Neural progenitor cell (in vitro differentiated cells): ENCODE results near the gene KCTD11. TPM values are rescaled to one million over a fixed set of nuclear protein-coding genes. Genes with fewer than 3 reads are reported as not detected.

Experiments
- DNase-seq: peaks from one replicate; pipeline ENCODE4 v3.0.0-alpha.2; 2016; ENCODE audit warnings: low spot score
- H2AFZ ChIP-seq: fragments of 200-600 bp; sonication (generic); replicated peaks from 2 replicates; pipeline ENCODE4 v1.6.1; 2016; ENCODE audit warnings: antibody characterized with exemption
- H3F3A ChIP-seq: fragments of 200-600 bp; sonication (generic); 2 replicates; pipeline ENCODE4 v1.6.1; 2016; ENCODE audit warnings: antibody characterized with exemption, low read depth
- H3K27ac ChIP-seq: fragments of 200-600 bp; sonication (generic); 2 replicates; pipeline ENCODE4 v1.5.1; 2016; ENCODE audit warnings: mild to moderate bottlenecking
- H3K27me3 ChIP-seq: fragments of 200-600 bp; sonication (generic); 2 replicates; pipeline ENCODE4 v1.6.1; 2016; ENCODE audit warnings: mild to moderate bottlenecking, moderate library complexity
- H3K36me3 ChIP-seq: fragments of 200-600 bp; sonication (generic); 2 replicates; pipeline ENCODE4 v1.5.1; 2016
- H3K4me1 ChIP-seq: fragments of 200-600 bp; sonication (generic); 2 replicates; pipeline ENCODE4 v1.6.1; 2016; ENCODE audit warnings: mixed run types
- H3K4me2 ChIP-seq: fragments of 200-600 bp; sonication (generic); 2 replicates; pipeline ENCODE4 v1.6.1; 2016
- H3K4me3 ChIP-seq: fragments of 200-600 bp; sonication (generic); 2 replicates; pipeline ENCODE4 v1.5.1; 2016
- H3K79me2 ChIP-seq: fragments of 200-600 bp; sonication (generic); 2 replicates; pipeline ENCODE4 v1.6.1; 2016; ENCODE audit warnings: low read depth
- H3K9ac ChIP-seq: fragments of 200-600 bp; sonication (generic); 2 replicates; pipeline ENCODE4 v1.6.1; 2016
- H3K9me3 ChIP-seq: fragments of 200-600 bp; sonication (generic); 2 replicates; pipeline ENCODE4 v1.5.1; 2016; ENCODE audit warnings: low read depth
- H4K20me1 ChIP-seq: fragments of 200-600 bp; sonication (generic); 2 replicates; pipeline ENCODE4 v1.6.1; 2016; ENCODE audit warnings: low read depth
- H3K27ac Mint-ChIP-seq: 3 replicates; pipeline ENCODE4 v1.8.0; 2021; ENCODE audit warnings: mixed read lengths
- H3K27me3 Mint-ChIP-seq: 2 replicates; pipeline ENCODE4 v1.8.0; 2022; ENCODE audit warnings: low read depth, mild to moderate bottlenecking, inconsistent platforms, moderate library complexity, mixed read lengths; ENCODE audit not compliant: insufficient read depth
- H3K36me3 Mint-ChIP-seq: 3 replicates; pipeline ENCODE4 v1.8.0; 2021; ENCODE audit warnings: mixed read lengths
- H3K4me1 Mint-ChIP-seq: 3 replicates; pipeline ENCODE4 v1.8.0; 2021; ENCODE audit warnings: mixed read lengths
- H3K4me3 Mint-ChIP-seq: 3 replicates; pipeline ENCODE4 v1.8.0; 2021; ENCODE audit warnings: mild to moderate bottlenecking, moderate library complexity, mixed read lengths
- H3K9me3 Mint-ChIP-seq: 3 replicates; pipeline ENCODE4 v1.8.0; 2020; ENCODE audit warnings: mixed read lengths
- CTCF ChIP-seq: fragments of 200-600 bp; sonication (generic); IDR thresholded peaks from 2 replicates; pipeline ENCODE4 v1.5.1; 2017; ENCODE audit warnings: antibody characterized with exemption, mild to moderate bottlenecking
- EZH2 ChIP-seq: fragments of 200-600 bp; sonication (generic); IDR thresholded peaks from 2 replicates; pipeline ENCODE4 v1.6.1; 2017; ENCODE audit warnings: antibody characterized with exemption, mild to moderate bottlenecking, moderate library complexity
- EZH2phosphoT487 ChIP-seq: fragments of 200-600 bp; sonication (generic); IDR thresholded peaks from 2 replicates; pipeline ENCODE4 v1.6.1; 2017; ENCODE audit warnings: antibody characterized with exemption
- total RNA-seq: library from RNA; depleted of rRNA; stranded (reverse); fragments of >200 nt; gene quantifications from 2 replicates; pipeline ENCODE4 v1.2.3, GENCODE V29; 2015; ENCODE audit warnings: low replicate concordance

The KCTD11 gene
- 2.7 and 8.2 TPM in 2 replicates for total RNA-seq

- Mint-ChIP-seq H3K27me3 (peaks cover 10% of the 10 kb centered on the region), H3K4me3 (peak within 1 kb of the TSS; percentile 91), H3K27ac (peak within 1 kb of the TSS; percentile 92), H3K36me3 (no peaks in the 10 kb centered on the region), H3K4me1 (peaks cover 55% of the 10 kb centered on the region), H3K9me3 (no peaks in the 10 kb centered on the region)
- Histone ChIP-seq H3K36me3 (no peaks in the 10 kb centered on the region), H3K9ac (peak within 1 kb of the TSS; percentile 67), H2AFZ (no peak within 1 kb of the TSS), H3K79me2 (no peaks in the 10 kb centered on the region), H3F3A (peaks cover 45% of the 10 kb centered on the region), H3K27ac (peak within 1 kb of the TSS; percentile 78), H3K4me1 (peaks cover 9% of the 10 kb centered on the region), H3K9me3 (no peaks in the 10 kb centered on the region), H3K27me3 (peaks cover 8% of the 10 kb centered on the region), H4K20me1 (peaks cover 7% of the 10 kb centered on the region), H3K4me2 (peak within 1 kb of the TSS; percentile 88), H3K4me3 (peak within 1 kb of the TSS; percentile 79)
- peak; percentile 96 for DNase-seq
- peak; percentile 62 for TF ChIP-seq CTCF
- TF ChIP-seq EZH2phosphoT487 = no peak
Observed at GRCh38 chr17:7351665-7352502, at the start of gene KCTD11. KCTD11 (plus strand) TSS chr17:7352162.

GRCh38 chr17:7304179-7304578 lies 47.8 kb upstream of the KCTD11 start:
- Histone ChIP-seq H3K9ac (no peak overlapping the region), H3K79me2 (peaks cover 18% of the 10 kb centered on the region), H3K36me3 (no peaks in the 10 kb centered on the region), H3K9me3 (no peaks in the 10 kb centered on the region), H3F3A (peaks cover 33% of the 10 kb centered on the region), H3K4me1 (peaks cover 2% of the 10 kb centered on the region), H3K4me2 (no peak overlapping the region), H2AFZ (no peak overlapping the region), H3K27me3 (peaks cover 6% of the 10 kb centered on the region), H4K20me1 (peaks cover 14% of the 10 kb centered on the region), H3K4me3 (no peak overlapping the region), H3K27ac (no peak overlapping the region)
- H3K4me1 Mint-ChIP-seq = peaks cover 12% of the 10 kb centered on the region
- H3K9me3 Mint-ChIP-seq = peaks cover 2% of the 10 kb centered on the region
- no peaks in the 10 kb centered on the region for H3K36me3 Mint-ChIP-seq
- TF ChIP-seq EZH2phosphoT487 (no peak), CTCF (no peak), EZH2 (no peak)
- H3K27me3 Mint-ChIP-seq = peaks cover 15% of the 10 kb centered on the region
- DNase-seq = no peak
- peak overlapping the region; percentile 10 for H3K4me3 Mint-ChIP-seq
- no peak overlapping the region for H3K27ac Mint-ChIP-seq

GRCh38 chr17:7306911-7307685 lies 44.9 kb upstream of the KCTD11 start, which contains the start of gene EIF5A:
EIF5A (plus strand) TSS chr17:7307628; CDS start chr17:7309636, 2,008 bp downstream.
- Histone ChIP-seq H4K20me1 (peaks cover 41% of the 10 kb centered on the region), H3K79me2 (peaks cover 44% of the 10 kb centered on the region), H3K4me2 (peak within 1 kb of the TSS; percentile 93), H3K9me3 (no peaks in the 10 kb centered on the region), H3K4me1 (peaks cover 6% of the 10 kb centered on the region), H3K27ac (peak within 1 kb of the TSS; percentile 89), H3K4me3 (peak within 1 kb of the TSS; percentile 83), H3K9ac (peak within 1 kb of the TSS; percentile 64), H3K36me3 (peaks cover 4% of the 10 kb centered on the region), H3K27me3 (no peaks in the 10 kb centered on the region), H2AFZ (peak within 1 kb of the TSS; percentile 94), H3F3A (peaks cover 55% of the 10 kb centered on the region)
- Mint-ChIP-seq H3K36me3 (peaks cover 18% of the 10 kb centered on the region), H3K4me3 (peak within 1 kb of the TSS; percentile 93), H3K9me3 (peaks cover 2% of the 10 kb centered on the region), H3K27ac (peak within 1 kb of the TSS; percentile 92), H3K27me3 (peaks cover 11% of the 10 kb centered on the region), H3K4me1 (peaks cover 30% of the 10 kb centered on the region)
- TF ChIP-seq EZH2phosphoT487 = no peak
- no peak for TF ChIP-seq EZH2
- no peak for TF ChIP-seq CTCF
- peak; percentile 100 for DNase-seq
